Astrocyte (in vitro differentiated cells and primary cell): ENCODE data around the gene CUL2.
"Not testable (repeated sequence)": the region's sequence is repeated elsewhere in the genome, so short reads cannot be mapped to it uniquely, and the experiment has no call there.

Experiments
- CTCF ChIP-seq: IDR thresholded peaks from 2 replicates; pipeline ENCODE4 v1.5.1; 2011; ENCODE audit warnings: low read depth, mild to moderate bottlenecking, inconsistent platforms, low read length, moderate library complexity; ENCODE audit not compliant: insufficient read depth
- EZH2 ChIP-seq: IDR thresholded peaks from 2 replicates; pipeline ENCODE4 v1.6.1; 2012; ENCODE audit warnings: mild to moderate bottlenecking, low read length, inconsistent platforms; ENCODE audit not compliant: insufficient read depth

- TF ChIP-seq CTCF, EZH2: not testable (repeated sequence)
Observed at GRCh38 chr10:34973757-34974156, 116.4 kb downstream of the CUL2 start.
